GM18909 (cell line): Measurements from ENCODE around the gene SRR.
"Not testable (repeated sequence)": the region's sequence is repeated elsewhere in the genome, so short reads cannot be mapped to it uniquely, and the experiment has no call there.

Experiments used
- ATAC-seq: cut with Tn5 transposase; IDR thresholded peaks from one replicate; pipeline ENCODE4 v1.9.1; 2021; ENCODE audit warnings: mild to moderate bottlenecking; ENCODE audit not compliant: unreplicated experiment, poor library complexity

SRR gene

DNA sequence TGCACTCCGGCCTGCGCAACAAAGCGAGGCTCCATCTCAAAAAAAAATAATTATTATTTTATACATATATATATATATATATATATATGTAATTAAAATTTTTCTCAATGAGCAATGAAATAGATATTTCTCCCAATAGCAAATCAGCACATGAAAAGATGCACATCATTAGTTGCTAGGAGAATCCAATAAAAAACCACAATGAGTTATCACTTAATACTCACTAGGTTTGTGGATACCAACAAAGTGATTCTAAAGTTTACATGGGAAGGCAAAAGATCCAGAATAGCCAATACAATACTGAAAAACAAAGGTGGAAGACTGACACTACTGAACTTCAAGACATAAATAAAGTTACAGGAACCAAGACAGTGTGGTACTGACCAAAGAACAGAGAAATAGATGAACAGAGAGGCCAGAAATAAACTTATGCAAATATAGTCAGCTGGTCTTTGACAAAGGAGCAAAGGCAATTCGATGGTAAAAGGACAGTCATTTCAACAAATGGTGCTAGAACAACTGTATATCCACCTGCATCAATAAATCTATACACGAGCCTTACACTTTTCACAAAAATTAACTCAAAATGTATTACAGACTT, 13.8 kb upstream of the SRR start:
- ATAC-seq, result no peak

DNA sequence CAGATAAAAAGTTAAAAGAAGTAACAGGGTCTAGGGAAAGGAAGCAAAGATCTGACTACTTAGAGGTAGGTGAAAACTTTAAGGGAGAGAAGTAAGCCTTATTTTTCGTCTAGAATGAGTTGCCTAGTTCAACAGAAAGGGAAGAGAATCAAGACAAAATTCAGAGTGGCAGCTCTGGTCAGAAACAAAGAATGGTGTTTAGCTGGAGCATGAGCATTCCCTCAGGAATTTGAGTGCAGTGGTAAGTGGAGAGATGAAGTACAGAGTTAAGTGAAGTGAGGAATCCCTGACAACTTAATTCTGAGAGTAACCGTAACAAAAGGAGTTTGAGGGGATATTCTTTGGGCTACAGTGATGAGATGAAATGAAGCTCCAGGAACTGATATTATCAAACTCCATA, 11.7 kb upstream of the SRR start:
- ATAC-seq, result no peak

DNA sequence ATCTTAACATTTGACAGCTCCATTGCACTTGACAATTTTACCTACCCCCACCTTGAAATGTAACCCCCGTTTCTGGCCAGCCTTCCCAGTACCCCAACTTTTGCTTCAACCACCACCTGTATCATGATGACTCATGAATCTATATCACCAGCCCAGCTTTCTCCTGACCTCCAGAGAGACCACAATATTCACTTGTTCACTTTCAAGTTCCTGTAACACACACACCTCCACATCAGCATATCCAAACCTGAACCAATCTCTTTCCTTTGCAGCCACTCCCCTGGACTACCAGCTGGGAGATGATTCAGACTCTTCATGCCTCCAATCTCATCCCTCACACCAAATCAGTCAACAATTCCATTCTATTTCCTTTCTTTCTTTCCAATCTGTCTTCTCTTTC, 8.2 kb upstream of the SRR start:
- no peak for ATAC-seq

DNA sequence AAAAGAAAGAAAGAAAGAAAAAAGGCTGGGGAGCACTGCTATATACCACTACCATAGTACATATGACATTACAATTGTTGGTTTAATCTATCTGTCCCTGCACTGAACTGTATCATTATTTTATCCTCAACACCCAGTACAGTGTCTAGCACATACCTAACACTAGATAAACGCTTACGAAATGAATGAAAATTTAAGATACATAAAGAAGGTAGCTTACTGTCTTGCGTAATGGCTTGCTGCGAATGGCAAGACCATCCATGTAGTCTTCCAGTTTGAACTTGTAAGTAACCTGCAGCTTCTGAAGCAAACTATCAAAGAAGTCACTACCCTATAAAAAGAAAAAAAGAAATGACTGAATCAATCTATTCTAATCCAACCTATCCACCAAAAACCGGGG, 6.7 kb upstream of the SRR start:
- ATAC-seq, result no peak

DNA sequence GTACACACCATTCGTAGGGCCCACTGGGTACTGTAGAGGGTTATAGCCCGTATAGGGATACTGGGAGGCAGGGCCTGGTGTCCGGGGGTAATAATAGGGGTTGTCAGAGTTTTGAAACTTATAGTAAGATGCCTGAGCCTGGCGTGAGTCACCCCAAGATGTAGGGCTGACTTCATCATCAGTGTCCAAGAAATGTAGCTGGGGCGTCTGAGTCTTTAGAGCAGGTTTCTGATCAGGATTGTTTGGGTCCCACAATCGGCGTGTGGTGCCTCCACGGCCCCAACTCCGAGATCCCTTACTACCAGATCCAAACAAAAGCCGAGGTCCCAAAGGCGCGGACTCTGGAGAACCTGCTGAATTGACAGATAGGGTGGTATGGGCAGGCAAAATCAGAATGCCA, 4.6 kb upstream of the SRR start:
- ATAC-seq, result no peak

DNA sequence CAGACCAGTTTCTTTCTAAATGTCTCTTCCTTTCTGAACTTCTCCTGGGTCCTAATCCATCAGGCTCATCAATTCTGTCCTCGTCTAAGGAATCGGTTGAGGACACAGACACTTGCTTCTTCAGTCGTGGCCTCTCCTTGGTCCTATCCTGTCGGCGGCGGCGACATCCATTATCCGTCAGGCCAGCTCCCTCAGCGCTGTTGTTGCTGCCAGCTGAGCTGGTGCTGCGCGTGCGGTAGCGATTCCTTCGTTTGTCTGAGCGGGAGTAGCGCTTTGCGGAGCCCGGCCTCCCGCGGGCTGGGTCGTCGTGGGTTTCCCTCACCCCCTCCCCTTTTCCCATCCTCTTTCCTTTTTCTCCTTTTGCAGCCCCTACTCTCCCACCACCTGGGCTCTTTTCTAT, 4.0 kb upstream of the SRR start:
- ATAC-seq, result no peak

DNA sequence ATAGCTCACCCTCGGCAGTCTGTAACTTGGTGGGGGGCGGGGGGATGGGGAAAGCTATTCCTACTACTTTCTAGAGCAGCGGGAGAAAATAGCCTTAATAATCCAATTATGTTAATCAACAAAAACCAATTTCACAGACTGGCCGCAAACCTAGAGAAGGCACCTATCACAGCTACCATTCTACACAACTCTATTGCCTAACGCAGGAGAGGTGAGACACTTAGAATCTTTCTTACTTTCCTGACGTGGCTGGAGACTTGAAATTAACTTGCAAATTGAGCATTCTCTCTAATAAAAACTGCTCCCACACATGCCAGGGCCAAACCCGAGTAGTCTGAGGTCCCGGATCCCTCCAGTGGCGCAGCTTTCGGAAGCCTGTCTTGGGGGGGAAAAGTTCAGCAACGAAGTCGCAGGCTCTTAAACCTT, 959 bp upstream of the SRR start:
- ATAC-seq, result peak; percentile 6

DNA sequence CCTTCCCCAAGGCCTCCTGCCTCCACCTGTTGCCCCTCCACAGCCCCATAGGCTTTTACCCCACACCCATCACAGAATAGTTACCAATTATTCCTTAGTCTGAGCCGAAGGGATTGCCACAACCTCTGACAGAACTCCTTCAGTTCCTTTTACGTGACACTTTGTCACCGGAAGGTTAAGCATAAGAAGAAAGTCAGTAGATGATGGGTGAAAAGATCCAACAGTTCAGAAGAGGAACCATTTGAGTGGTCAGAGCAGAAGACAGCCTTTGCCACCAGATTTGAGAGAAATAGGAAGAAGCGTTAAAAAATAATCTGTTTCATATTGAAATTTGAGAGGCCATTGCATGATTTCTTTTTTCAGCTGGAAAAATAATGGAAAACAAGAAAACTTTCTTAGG, 1.2 kb downstream of the SRR start:
- ATAC-seq, result no peak

DNA sequence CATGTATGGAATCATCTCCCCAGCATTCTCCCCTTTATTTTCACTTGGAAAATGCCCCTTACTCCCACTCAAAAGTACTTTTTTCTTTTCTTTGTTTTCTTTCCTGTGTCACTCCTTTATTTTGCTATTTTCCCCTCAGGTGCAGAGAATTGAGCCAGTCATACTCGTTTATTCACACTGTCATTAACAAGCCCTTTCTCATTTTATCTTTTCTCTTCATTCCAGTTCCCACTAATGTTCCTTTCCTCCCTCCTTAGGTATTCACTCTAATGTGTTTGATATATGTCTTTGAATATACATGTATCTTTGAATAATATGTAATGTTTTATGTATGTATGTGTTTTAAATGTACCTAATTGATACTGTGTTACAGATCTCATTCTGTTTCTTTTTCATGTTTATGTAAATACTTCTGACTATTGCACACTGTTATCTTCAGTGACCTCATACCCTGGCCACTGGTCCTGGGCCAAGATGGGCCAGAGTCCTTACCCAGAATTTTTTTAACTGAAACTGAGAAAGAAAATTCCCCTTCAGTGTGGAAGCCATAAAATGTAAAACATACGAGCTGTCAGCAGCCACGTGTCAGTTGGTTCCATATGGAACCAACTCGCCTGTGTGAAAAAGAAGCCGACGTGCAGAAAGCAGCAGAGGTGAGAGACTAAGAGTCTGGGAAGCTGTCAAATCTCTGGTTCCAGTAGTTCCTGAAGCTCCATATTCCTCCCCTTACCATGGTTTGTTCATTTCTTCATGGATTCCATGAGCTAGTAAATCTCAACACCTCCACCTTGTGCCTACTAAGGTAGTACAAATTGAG, 5.8 kb downstream of the SRR start:
- ATAC-seq, result no peak

DNA sequence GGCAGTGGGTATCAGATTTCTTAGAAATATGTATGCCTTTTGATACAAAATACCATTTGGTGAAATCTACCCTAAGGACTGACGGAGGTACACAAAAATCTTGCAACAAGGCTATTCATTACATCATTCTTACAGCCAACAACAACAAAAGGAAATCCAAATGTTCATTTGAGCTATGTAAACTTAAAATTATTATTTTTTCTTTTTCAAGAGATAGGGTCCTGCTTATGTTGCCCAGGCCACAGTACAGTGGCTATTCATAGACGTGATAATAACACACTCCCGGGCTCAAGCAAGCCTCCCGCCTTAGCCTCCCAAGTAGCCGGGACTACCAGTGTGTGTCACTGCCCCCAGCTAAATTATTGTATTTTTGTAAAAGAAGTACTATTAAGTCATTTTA, 9.0 kb downstream of the SRR start:
- ATAC-seq, result no peak

DNA sequence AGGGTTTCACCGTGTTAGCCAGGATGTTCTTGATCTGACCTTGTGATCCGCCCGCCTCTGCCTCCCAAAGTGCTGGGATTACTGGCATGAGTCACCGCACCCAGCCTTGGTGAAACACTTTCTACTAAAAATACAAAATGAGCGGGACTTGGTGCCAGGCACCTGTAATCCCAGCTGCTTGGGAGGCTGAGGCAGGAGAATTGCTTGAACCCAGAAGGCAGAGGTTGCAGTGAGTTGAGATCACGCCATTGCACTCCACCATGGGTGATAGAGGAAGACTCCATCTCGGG, 13.1 kb downstream of the SRR start:
- ATAC-seq, result not testable (repeated sequence)

DNA sequence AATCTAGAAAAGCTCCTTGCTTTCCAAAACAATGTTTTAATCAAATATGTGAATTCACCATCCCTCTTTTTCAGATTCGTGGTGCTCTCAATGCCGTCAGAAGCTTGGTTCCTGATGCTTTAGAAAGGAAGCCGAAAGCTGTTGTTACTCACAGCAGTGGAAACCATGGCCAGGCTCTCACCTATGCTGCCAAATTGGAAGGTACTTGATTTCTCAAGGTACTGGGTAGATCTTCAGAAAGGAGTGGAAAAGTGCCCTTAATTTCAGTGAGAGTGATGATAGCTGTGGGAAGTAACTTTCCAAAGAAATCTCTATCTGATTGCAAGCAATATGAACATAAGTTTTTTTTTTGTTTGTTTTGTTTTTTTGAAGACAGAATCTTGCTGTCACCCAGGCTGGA, 14.0 kb downstream of the SRR start:
- no peak for ATAC-seq

DNA sequence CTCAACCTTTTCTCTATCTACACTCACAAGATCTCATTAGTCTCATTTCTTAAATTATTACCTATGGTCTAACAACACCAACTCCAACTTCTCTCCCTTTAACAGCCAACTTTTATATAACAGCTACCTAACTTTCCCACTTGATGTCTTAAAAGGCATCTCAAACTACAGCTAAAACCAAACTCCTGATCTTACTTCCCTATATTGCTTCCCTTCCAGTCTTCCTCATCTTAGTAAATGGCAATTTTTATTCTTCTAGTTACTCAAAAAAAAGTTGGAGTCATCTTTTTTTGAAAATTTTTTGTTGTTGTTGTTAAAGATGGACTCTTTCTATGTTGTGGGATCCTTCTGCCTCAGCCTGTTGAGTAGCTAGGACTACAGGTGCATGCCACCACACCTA, 15.3 kb downstream of the SRR start:
- no peak for ATAC-seq

DNA sequence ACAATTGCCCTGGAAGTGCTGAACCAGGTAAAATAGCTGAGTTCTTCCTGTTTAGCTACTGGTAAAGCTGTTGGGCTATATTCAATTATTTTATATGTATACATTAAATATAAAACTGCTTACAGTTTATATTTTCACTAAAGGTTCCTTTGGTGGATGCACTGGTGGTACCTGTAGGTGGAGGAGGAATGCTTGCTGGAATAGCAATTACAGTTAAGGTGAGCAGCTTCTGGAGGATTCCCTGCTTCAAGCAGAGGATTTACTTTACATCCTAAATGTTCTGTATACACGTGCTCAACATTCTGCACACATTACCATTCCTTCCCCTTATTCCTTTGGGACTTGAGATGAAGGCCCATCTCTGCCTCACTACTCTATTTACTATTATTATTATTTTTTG, 17.6 kb downstream of the SRR start:
- no peak for ATAC-seq

DNA sequence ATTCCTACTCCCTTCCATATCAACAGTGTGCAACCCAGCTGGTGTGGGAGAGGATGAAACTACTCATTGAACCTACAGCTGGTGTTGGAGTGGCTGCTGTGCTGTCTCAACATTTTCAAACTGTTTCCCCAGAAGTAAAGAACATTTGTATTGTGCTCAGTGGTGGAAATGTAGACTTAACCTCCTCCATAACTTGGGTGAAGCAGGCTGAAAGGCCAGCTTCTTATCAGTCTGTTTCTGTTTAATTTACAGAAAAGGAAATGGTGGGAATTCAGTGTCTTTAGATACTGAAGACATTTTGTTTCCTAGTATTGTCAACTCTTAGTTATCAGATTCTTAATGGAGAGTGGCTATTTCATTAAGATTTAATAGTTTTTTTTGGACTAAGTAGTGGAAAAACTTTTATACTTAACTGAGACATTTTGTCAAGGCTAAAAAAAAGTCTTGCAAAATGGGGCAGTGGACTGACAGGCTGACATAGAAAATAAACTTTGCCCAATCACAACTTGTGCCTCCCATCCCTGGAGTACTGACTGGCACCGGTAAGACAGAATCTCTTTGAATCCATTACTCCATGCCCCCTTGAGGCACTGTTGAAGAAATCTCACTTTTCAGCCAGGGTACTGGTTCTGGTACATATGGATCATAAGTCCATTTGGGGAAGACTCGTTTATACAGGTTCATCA, 20.0 kb downstream of the SRR start:
- no peak for ATAC-seq

DNA sequence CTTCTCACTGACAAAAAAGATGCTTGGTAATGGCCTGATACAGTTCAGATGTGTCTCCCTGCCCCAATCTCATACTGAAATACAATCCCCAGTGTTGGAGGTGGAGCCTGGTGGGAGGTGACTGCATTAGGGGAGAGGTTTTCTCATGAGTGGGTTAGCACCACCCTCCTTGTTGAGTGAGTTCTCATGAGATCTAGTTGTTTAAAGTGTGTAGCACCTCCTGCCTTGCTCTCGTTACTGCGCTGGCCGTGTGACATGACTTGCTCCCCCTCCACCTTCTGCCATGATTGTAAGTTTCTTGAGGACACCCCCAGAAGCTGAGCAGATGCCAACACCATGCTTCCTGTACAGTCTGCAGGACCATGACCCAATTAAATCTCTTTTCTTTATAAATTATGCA, 27.6 kb downstream of the SRR start:
- ATAC-seq, result no peak

DNA sequence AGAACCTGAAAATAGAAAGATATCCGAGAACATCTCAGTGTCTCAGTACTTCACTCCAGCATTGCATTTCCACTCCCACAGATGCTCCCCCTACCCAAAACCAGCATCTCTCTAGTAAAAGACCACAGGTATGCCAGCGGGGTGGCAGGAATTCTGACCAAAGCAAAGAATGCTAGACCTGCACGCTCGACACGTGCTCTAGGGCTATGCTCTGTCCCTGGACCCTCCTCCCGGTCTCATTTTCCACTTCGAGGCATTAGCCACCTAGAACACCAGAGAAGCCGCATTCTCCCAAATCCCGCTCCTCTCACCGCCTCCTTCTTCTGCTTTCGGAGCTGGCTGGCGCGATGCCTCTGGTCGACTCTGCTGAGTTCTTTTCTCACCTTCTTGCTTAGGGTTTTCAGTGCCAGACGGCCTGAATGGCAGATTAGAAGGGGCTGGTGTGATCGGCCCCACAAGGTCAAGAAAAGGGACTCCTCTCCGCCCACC, 32.0 kb downstream of the SRR start:
- peak; percentile 14 for ATAC-seq

DNA sequence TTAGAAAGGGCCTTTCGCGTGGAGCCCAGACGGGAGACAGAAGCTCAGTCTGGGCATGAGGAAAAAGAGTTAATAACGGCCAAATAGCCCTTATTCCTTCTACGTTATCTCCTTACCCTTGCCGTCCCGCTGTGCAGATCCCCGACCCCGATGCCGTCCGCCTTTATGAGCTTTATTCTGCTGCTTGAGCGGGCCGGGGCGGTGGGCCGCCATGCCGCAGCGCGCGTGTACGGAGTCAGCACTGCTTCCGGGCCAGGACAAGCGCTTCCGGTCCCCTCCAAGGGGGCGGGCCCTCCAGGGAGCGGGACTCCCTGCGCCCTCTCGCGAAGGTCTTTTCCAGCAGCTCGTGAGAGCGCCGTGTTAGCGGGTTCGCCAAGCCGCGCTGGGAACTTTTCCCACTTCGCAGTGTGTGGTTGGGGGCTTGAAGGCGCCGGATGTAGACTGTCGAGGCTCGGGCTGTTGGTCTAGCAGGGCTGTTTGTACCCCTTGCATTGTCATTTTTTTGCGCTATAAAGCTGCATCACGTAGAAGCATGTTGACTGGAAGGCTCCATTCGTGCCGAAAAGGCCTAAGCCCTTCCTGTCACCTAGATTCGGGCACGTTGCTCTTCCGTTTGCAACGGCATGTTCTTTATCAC, 32.6 kb downstream of the SRR start, which contains the start of gene TSR1:
TSR1 (minus strand) TSS at position 243 of the 637 bp plus-strand sequence; CDS start at position 213, 30 bp downstream.
- ATAC-seq, result peak; percentile 85

DNA sequence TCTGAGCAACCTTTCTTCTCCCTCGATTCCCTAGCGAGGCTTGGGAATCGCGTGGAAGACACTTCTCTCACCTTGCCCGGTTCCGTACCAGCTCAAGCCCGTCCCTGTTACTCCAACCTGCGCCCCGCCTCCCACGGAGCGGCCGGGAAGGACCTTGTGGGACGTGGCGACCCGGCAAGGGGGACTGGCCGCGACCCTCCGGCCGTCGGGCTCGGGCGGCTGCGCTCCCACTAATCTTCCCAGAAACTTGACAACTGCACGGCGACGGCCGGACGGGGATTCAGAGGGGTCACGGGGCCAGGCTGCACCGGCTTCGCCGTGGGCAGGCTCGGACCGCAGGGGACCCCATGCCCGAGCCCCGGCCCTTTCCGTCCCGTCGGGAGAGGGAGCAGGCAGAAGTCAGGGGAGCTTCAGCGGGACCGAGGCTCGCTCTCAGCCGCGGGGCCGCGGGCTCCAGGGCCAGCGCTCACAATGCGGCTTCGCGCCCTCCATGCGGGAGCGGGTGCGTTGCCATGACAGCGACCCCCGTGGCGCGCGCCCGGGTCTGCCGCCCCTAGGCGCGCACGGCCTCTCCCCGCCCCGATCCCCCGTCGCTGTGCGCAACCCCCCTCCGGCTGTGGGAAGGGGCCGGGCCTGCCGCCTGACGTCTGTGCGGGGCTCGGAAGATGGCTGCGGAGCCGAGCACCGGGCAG, 33.2 kb downstream of the SRR start, which contains the start of gene SGSM2:
SGSM2 (plus strand) TSS at position 650 of the 692 bp plus-strand sequence. CDS start 188 bp downstream, outside the sequence.
- no peak for ATAC-seq
